ENCODE results near the gene RAD51B.

DNA sequence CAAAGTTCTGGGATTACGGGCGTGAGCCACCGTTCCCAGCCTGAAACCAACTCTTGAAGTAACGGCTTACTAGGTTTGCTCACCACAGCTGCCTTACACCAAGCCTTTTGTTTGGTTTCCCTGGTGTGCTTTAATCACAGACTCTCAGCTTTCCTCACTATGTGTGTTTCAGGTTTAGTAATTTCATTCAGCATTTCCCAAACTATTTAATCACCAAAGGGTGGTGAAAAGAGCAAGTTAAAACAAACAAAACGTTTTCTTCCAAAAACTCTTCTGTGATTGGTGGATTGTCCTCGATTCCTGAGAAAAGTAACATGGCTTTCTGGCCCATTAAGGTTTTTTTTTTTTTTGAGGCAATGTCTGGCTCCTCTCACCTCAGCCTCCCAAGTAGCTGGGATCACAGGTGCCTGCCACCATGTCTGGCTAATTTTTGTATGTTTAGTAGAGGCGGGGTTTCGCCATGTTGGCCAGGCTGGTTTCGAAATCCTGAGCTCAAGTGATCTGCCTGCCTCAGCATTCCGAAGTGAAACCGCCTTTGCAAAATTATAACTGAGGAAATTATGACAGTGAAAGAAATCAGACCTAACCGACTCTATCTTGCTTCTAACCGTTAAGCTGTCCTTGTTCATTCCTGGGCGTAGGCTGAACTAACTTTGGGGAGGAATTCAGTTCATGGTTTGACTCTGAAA is 1.7 kb upstream of the RAD51B start:
- TF ChIP-seq, protein P1, sequence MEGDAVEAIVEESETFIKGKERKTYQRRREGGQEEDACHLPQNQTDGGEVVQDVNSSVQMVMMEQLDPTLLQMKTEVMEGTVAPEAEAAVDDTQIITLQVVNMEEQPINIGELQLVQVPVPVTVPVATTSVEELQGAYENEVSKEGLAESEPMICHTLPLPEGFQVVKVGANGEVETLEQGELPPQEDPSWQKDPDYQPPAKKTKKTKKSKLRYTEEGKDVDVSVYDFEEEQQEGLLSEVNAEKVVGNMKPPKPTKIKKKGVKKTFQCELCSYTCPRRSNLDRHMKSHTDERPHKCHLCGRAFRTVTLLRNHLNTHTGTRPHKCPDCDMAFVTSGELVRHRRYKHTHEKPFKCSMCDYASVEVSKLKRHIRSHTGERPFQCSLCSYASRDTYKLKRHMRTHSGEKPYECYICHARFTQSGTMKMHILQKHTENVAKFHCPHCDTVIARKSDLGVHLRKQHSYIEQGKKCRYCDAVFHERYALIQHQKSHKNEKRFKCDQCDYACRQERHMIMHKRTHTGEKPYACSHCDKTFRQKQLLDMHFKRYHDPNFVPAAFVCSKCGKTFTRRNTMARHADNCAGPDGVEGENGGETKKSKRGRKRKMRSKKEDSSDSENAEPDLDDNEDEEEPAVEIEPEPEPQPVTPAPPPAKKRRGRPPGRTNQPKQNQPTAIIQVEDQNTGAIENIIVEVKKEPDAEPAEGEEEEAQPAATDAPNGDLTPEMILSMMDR (IDR thresholded peaks at IDR 0.05): no peak
- TF ChIP-seq POLR2AphosphoS5 (IDR thresholded peaks at IDR 0.05) (no peak), POLR2A (IDR thresholded peaks at IDR 0.05) (no peak), EP300 (IDR thresholded peaks at IDR 0.05) (no peak)
